GM18502 (cell line): ENCODE measurements around the gene TSC2.
A peak's percentile ranks its signal among the peaks of the same experiment; 100 is the strongest.
"Not testable (repeated sequence)": the region's sequence is repeated elsewhere in the genome, so short reads cannot be mapped to it uniquely, and the experiment has no call there.

Experiments
- ATAC-seq: cut with Tn5 transposase; IDR thresholded peaks from one replicate; pipeline ENCODE4 v1.9.1; 2021; ENCODE audit warnings: mild to moderate bottlenecking; ENCODE audit not compliant: unreplicated experiment, poor library complexity

The TSC2 gene

GRCh38 chr16:2009164-2009711 is 38.5 kb upstream of the TSC2 start:
- ATAC-seq: peak; percentile 32

GRCh38 chr16:2009791-2010510 is 37.8 kb upstream of the TSC2 start, which contains the start of gene ZNF598:
Gene ZNF598, minus strand, starts transcription at chr16:2009821.
- ATAC-seq: peak; percentile 78

- ATAC-seq: not testable (repeated sequence)
These were observed 36.1 kb upstream of the TSC2 start for GRCh38 chr16:2011726-2012125.

- ATAC-seq: no peak
These were observed 34.3 kb upstream of the TSC2 start for GRCh38 chr16:2013527-2013926.

GRCh38 chr16:2015117-2015946 is 32.5 kb upstream of the TSC2 start:
- no peak for ATAC-seq

GRCh38 chr16:2015947-2016208 is 31.9 kb upstream of the TSC2 start:
- ATAC-seq: no peak

- ATAC-seq: no peak
These were observed 31.3 kb upstream of the TSC2 start for GRCh38 chr16:2016407-2016922.

- ATAC-seq: no peak
These were observed 28.3 kb upstream of the TSC2 start, which contains the start of gene NPW for GRCh38 chr16:2019518-2019920. Gene NPW, plus strand, starts transcription at chr16:2019785.

- no peak for ATAC-seq
These were observed 27.6 kb upstream of the TSC2 start for GRCh38 chr16:2019921-2020831.

- no peak for ATAC-seq
These were observed 25.1 kb upstream of the TSC2 start for GRCh38 chr16:2022723-2023091.

GRCh38 chr16:2023092-2024031 is 24.4 kb upstream of the TSC2 start:
- ATAC-seq: no peak

GRCh38 chr16:2024032-2024420 is 23.8 kb upstream of the TSC2 start:
- no peak for ATAC-seq

- no peak for ATAC-seq
These were observed 22.5 kb upstream of the TSC2 start for GRCh38 chr16:2025251-2025650.

- no peak for ATAC-seq
These were observed 21.8 kb upstream of the TSC2 start for GRCh38 chr16:2025878-2026460.

- no peak for ATAC-seq
These were observed 21.2 kb upstream of the TSC2 start, which contains the start of gene NHERF2 for GRCh38 chr16:2026461-2027023. Gene NHERF2, plus strand, starts transcription at chr16:2026902. Its CDS starts 104 bp downstream, at chr16:2027006.

GRCh38 chr16:2027024-2028010 is 20.5 kb upstream of the TSC2 start:
- ATAC-seq: no peak

- ATAC-seq: no peak
These were observed 19.6 kb upstream of the TSC2 start for GRCh38 chr16:2028146-2028545.
